ENCODE measurements around the gene TUFT1. TPM values are rescaled to one million over a fixed set of nuclear protein-coding genes. Genes with fewer than 3 reads are reported as not detected.

The TUFT1 gene
- total RNA-seq, 1 experiment from 2014 or later = 2.6 TPM

- POLR2A ChIA-PET (ENCODE audit: low non-redundant PET) = no interaction called here
- CTCF ChIA-PET = no interaction called here
Observed at GRCh38 chr1:151563376-151563775, 23.3 kb downstream of the TUFT1 start.

GRCh38 chr1:151565502-151566189 is 25.5 kb downstream of the TUFT1 start:
- Histone ChIP-seq H3K36me3 (ENCODE audit: insufficient read depth, low read length, poor library complexity, severe bottlenecking) (no peaks in the 10 kb centered on the region), H3K4me1 (ENCODE audit: insufficient read depth, low read length, poor library complexity, severe bottlenecking) (no peaks in the 10 kb centered on the region), H3K4me3 (ENCODE audit: low read depth, low read length, poor library complexity, severe bottlenecking) (no peak overlapping the region), H3K9me3 (ENCODE audit: low read depth, low read length, poor library complexity, severe bottlenecking) (no peaks in the 10 kb centered on the region), H3K27ac (ENCODE audit: low read depth, low read length, poor library complexity, severe bottlenecking) (no peak overlapping the region), H3K27me3 (replicated peaks; ENCODE audit: insufficient read depth, low read depth, low read length, poor library complexity) (no peaks in the 10 kb centered on the region)
- TF ChIP-seq CTCF (conservative IDR thresholded peaks at IDR 0.05; ENCODE audit: low read depth, low read length) (no peak), EZH2 (IDR thresholded peaks at IDR 0.05; ENCODE audit: borderline replicate concordance, low read depth, low read length, poor library complexity, severe bottlenecking) (no peak)
- POLR2A ChIA-PET (ENCODE audit: low non-redundant PET) = no interaction called here
- intact Hi-C loops (cut with micrococcal nuclease; ENCODE audit: unreplicated experiment) = no loop called here
- CTCF ChIA-PET = no interaction called here
- DNase-seq (ENCODE audit: low spot score) = no peak
- no TSS peak for BruUV-seq (replicated peaks)

More at GRCh38 chr1:151563376-151563775, 23.3 kb downstream of the TUFT1 start:
- H3K4me3 ChIP-seq (ENCODE audit: low read depth, low read length, poor library complexity, severe bottlenecking) = no peak overlapping the region
- intact Hi-C loops (cut with micrococcal nuclease; ENCODE audit: unreplicated experiment) = no loop called here
- TF ChIP-seq CTCF (conservative IDR thresholded peaks at IDR 0.05; ENCODE audit: low read depth, low read length) (no peak), EZH2 (IDR thresholded peaks at IDR 0.05; ENCODE audit: borderline replicate concordance, low read depth, low read length, poor library complexity, severe bottlenecking) (no peak)
- no peaks in the 10 kb centered on the region for H3K4me1 ChIP-seq (ENCODE audit: insufficient read depth, low read length, poor library complexity, severe bottlenecking)
- H3K36me3 ChIP-seq (ENCODE audit: insufficient read depth, low read length, poor library complexity, severe bottlenecking) = no peaks in the 10 kb centered on the region
- H3K9me3 ChIP-seq (ENCODE audit: low read depth, low read length, poor library complexity, severe bottlenecking) = no peaks in the 10 kb centered on the region
- no peak overlapping the region for H3K27ac ChIP-seq (ENCODE audit: low read depth, low read length, poor library complexity, severe bottlenecking)
- no peak for DNase-seq (ENCODE audit: low spot score)
- no peaks in the 10 kb centered on the region for H3K27me3 ChIP-seq (replicated peaks; ENCODE audit: insufficient read depth, low read depth, low read length, poor library complexity)
- no TSS peak for BruUV-seq (replicated peaks)

- intact Hi-C loops (cut with micrococcal nuclease; ENCODE audit: unreplicated experiment) = no loop called here
- no peaks in the 10 kb centered on the region for H3K36me3 ChIP-seq (ENCODE audit: insufficient read depth, low read length, poor library complexity, severe bottlenecking)
- CTCF ChIA-PET = no interaction called here
Observed at GRCh38 chr1:151568626-151569088, 28.5 kb downstream of the TUFT1 start.

More at GRCh38 chr1:151568626-151569088, 28.5 kb downstream of the TUFT1 start:
- H3K9me3 ChIP-seq (ENCODE audit: low read depth, low read length, poor library complexity, severe bottlenecking) = no peaks in the 10 kb centered on the region
- no peaks in the 10 kb centered on the region for H3K4me1 ChIP-seq (ENCODE audit: insufficient read depth, low read length, poor library complexity, severe bottlenecking)
- no peaks in the 10 kb centered on the region for H3K27me3 ChIP-seq (replicated peaks; ENCODE audit: insufficient read depth, low read depth, low read length, poor library complexity)
- DNase-seq (ENCODE audit: low spot score) = no peak
- no peak overlapping the region for H3K4me3 ChIP-seq (ENCODE audit: low read depth, low read length, poor library complexity, severe bottlenecking)
- POLR2A ChIA-PET (ENCODE audit: low non-redundant PET) = no interaction called here
- no peak overlapping the region for H3K27ac ChIP-seq (ENCODE audit: low read depth, low read length, poor library complexity, severe bottlenecking)
- TF ChIP-seq EZH2 (IDR thresholded peaks at IDR 0.05; ENCODE audit: borderline replicate concordance, low read depth, low read length, poor library complexity, severe bottlenecking) (no peak), CTCF (conservative IDR thresholded peaks at IDR 0.05; ENCODE audit: low read depth, low read length) (no peak)
- no TSS peak for BruUV-seq (replicated peaks)

Measured in A673 (cell line).